ENCODE data around the gene ACTR3.

DNA sequence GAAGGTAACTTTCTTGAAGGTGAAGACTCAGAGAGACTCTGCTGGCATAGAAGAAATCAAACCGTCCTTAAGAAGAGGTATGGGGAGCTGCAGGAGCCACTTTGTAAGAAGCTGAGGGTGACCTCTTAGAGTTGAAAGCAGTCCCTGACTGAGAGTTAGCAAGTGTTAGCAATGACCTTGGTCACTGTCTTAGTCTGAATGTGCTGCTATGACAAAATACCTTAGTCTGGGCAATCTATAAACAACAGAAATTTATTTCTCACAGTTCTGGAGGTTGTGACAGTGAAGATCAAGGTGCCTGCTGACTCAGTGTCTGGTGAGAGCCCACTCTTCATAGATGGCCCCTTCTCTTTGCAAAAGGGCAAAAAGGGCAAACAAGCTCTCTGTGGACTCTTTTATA lies 35.7 kb upstream of the ACTR3 start:
- TF ChIP-seq, protein P1, sequence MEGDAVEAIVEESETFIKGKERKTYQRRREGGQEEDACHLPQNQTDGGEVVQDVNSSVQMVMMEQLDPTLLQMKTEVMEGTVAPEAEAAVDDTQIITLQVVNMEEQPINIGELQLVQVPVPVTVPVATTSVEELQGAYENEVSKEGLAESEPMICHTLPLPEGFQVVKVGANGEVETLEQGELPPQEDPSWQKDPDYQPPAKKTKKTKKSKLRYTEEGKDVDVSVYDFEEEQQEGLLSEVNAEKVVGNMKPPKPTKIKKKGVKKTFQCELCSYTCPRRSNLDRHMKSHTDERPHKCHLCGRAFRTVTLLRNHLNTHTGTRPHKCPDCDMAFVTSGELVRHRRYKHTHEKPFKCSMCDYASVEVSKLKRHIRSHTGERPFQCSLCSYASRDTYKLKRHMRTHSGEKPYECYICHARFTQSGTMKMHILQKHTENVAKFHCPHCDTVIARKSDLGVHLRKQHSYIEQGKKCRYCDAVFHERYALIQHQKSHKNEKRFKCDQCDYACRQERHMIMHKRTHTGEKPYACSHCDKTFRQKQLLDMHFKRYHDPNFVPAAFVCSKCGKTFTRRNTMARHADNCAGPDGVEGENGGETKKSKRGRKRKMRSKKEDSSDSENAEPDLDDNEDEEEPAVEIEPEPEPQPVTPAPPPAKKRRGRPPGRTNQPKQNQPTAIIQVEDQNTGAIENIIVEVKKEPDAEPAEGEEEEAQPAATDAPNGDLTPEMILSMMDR (conservative IDR thresholded peaks at IDR 0.05; ENCODE audit: low read length) = no peak
- TF ChIP-seq EZH2phosphoT487 (IDR thresholded peaks at IDR 0.05; ENCODE audit: borderline replicate concordance) = no peak

Measured in Loucy (cell line).